Mucosa of rectum (tissue), 2 donors: ENCODE results near the gene WLS.
"Not testable (repeated sequence)": the region's sequence is repeated elsewhere in the genome, so short reads cannot be mapped to it uniquely, and the experiment has no call there.

ENCODE experiments used
- H3K27ac ChIP-seq, 2 donors: one replicate each; pipeline ENCODE4 v1.7.0; 2013; ENCODE audit warnings: inconsistent platforms in 2 of 2, low read depth in 2 of 2, low read length in 2 of 2
- H3K27me3 ChIP-seq, 2 donors: one replicate each; pipeline ENCODE4 v1.7.0; 2013; ENCODE audit warnings: low read length in 2 of 2; ENCODE audit not compliant: control insufficient read depth in 2 of 2, insufficient read depth in 2 of 2
- H3K36me3 ChIP-seq, 2 donors: one replicate each; pipeline ENCODE4 v1.7.0; 2013; ENCODE audit warnings: low read length in 2 of 2; ENCODE audit not compliant: control insufficient read depth in 2 of 2, insufficient read depth in 2 of 2
- H3K4me1 ChIP-seq, 2 donors: one replicate each; pipeline ENCODE4 v1.7.0; 2013; ENCODE audit warnings: low read length in 2 of 2, mild to moderate bottlenecking in 1 of 2; ENCODE audit not compliant: control insufficient read depth in 2 of 2, insufficient read depth in 2 of 2
- H3K4me3 ChIP-seq, 2 donors: one replicate each; pipeline ENCODE4 v1.7.0; 2013; ENCODE audit warnings: low read length in 2 of 2
- H3K9ac ChIP-seq, 2 donors: one replicate each; pipeline ENCODE4 v1.7.0; 2013; ENCODE audit warnings: low read length in 2 of 2, low read depth in 1 of 2, mild to moderate bottlenecking in 1 of 2
- H3K9me3 ChIP-seq, 2 donors: one replicate each; pipeline ENCODE4 v1.7.0; 2013; ENCODE audit warnings: low read length in 2 of 2; ENCODE audit not compliant: control insufficient read depth in 2 of 2
- donor health status: healthy.
- donor health status: Normal muscosa, but diverticular disease.

The WLS gene

GRCh38 chr1:68256824-68257223 lies 24.5 kb upstream of the WLS start:
- not testable (repeated sequence) for H3K27me3 ChIP-seq, H3K36me3 ChIP-seq, H3K4me1 ChIP-seq, H3K4me3 ChIP-seq, H3K9ac ChIP-seq, H3K27ac ChIP-seq, H3K9me3 ChIP-seq

- no peaks in the 10 kb centered on the region for H3K36me3 ChIP-seq
- H3K4me1 ChIP-seq: no peaks in the 10 kb centered on the region
- no peak overlapping the region for H3K4me3 ChIP-seq
- H3K27me3 ChIP-seq: no peaks in the 10 kb centered on the region
- no peak overlapping the region for H3K9ac ChIP-seq
- H3K27ac ChIP-seq: no peak overlapping the region
- H3K9me3 ChIP-seq: peaks cover 0 to 2% of the 10 kb centered on the region in 2 donors
These were observed 23.0 kb upstream of the WLS start for GRCh38 chr1:68255301-68255700.

GRCh38 chr1:68254667-68255226 lies 22.4 kb upstream of the WLS start:
- H3K4me1 ChIP-seq: no peaks in the 10 kb centered on the region
- no peak overlapping the region for H3K4me3 ChIP-seq
- H3K36me3 ChIP-seq: no peaks in the 10 kb centered on the region
- no peaks in the 10 kb centered on the region for H3K27me3 ChIP-seq
- H3K9ac ChIP-seq: no peak overlapping the region
- H3K9me3 ChIP-seq: peaks cover 0 to 2% of the 10 kb centered on the region in 2 donors
- no peak overlapping the region for H3K27ac ChIP-seq

GRCh38 chr1:68237040-68237439 lies 4.7 kb upstream of the WLS start:
- Histone ChIP-seq H3K9ac (no peak overlapping the region), H3K9me3 (no peaks in the 10 kb centered on the region), H3K4me3 (no peak overlapping the region), H3K27me3 (no peaks in the 10 kb centered on the region), H3K27ac (no peak overlapping the region), H3K36me3 (no peaks in the 10 kb centered on the region), H3K4me1 (peaks cover 0 to 10% of the 10 kb centered on the region in 2 donors)

- Histone ChIP-seq H3K36me3 (no peaks in the 10 kb centered on the region), H3K4me3 (no peak overlapping the region), H3K9ac (no peak overlapping the region), H3K9me3 (no peaks in the 10 kb centered on the region), H3K27me3 (no peaks in the 10 kb centered on the region), H3K4me1 (peaks cover 8 to 19% of the 10 kb centered on the region in 2 donors), H3K27ac (no peak overlapping the region)
These were observed 1.8 kb upstream of the WLS start for GRCh38 chr1:68234094-68234493.

GRCh38 chr1:68233202-68233601 lies 879 bp upstream of the WLS start:
- Histone ChIP-seq H3K4me1 (peaks cover 8 to 19% of the 10 kb centered on the region in 2 donors), H3K9me3 (no peaks in the 10 kb centered on the region), H3K36me3 (no peaks in the 10 kb centered on the region), H3K27ac (peak overlapping the region in 1 of 2 donors; percentile 80), H3K9ac (peak overlapping the region in 1 of 2 donors; percentile 88), H3K27me3 (no peaks in the 10 kb centered on the region), H3K4me3 (peak overlapping the region; percentile 97)

GRCh38 chr1:68231627-68232288 lies 565 bp downstream of the WLS start:
- Histone ChIP-seq H3K36me3 (no peaks in the 10 kb centered on the region), H3K9ac (peak overlapping the region; percentile 88 to 90), H3K27me3 (no peaks in the 10 kb centered on the region), H3K27ac (peak overlapping the region; percentile 75 to 80), H3K4me3 (peak overlapping the region; percentile 97), H3K4me1 (peaks cover 8 to 16% of the 10 kb centered on the region in 2 donors), H3K9me3 (no peaks in the 10 kb centered on the region)

GRCh38 chr1:68230901-68231626 lies 1.3 kb downstream of the WLS start:
- Histone ChIP-seq H3K27ac (peak overlapping the region; percentile 56 to 63), H3K27me3 (no peaks in the 10 kb centered on the region), H3K36me3 (no peaks in the 10 kb centered on the region), H3K4me1 (peaks cover 8 to 16% of the 10 kb centered on the region in 2 donors), H3K4me3 (peak overlapping the region; percentile 97), H3K9ac (peak overlapping the region; percentile 65 to 88), H3K9me3 (no peaks in the 10 kb centered on the region)

- peak overlapping the region; percentile 56 to 63 for H3K27ac ChIP-seq
- H3K4me3 ChIP-seq: peak overlapping the region; percentile 97
- H3K36me3 ChIP-seq: no peaks in the 10 kb centered on the region
- peak overlapping the region; percentile 65 to 88 for H3K9ac ChIP-seq
- peaks cover 8 to 16% of the 10 kb centered on the region in 2 donors for H3K4me1 ChIP-seq
- H3K27me3 ChIP-seq: no peaks in the 10 kb centered on the region
- H3K9me3 ChIP-seq: no peaks in the 10 kb centered on the region
These were observed 1.9 kb downstream of the WLS start for GRCh38 chr1:68230484-68230802.
